ENCODE data around the gene ME1. TPM values are rescaled to one million over a fixed set of nuclear protein-coding genes. Genes with fewer than 3 reads are reported as not detected.
A peak's percentile ranks its signal among the peaks of the same experiment; 100 is the strongest.

The ME1 gene
- total and polyA plus RNA-seq, 9 of the 15 experiments (the other 6 are each of a cell fraction or from before 2014, with no cell fraction given): 3.2 to 10.4 (median 5.5) TPM

DNA sequence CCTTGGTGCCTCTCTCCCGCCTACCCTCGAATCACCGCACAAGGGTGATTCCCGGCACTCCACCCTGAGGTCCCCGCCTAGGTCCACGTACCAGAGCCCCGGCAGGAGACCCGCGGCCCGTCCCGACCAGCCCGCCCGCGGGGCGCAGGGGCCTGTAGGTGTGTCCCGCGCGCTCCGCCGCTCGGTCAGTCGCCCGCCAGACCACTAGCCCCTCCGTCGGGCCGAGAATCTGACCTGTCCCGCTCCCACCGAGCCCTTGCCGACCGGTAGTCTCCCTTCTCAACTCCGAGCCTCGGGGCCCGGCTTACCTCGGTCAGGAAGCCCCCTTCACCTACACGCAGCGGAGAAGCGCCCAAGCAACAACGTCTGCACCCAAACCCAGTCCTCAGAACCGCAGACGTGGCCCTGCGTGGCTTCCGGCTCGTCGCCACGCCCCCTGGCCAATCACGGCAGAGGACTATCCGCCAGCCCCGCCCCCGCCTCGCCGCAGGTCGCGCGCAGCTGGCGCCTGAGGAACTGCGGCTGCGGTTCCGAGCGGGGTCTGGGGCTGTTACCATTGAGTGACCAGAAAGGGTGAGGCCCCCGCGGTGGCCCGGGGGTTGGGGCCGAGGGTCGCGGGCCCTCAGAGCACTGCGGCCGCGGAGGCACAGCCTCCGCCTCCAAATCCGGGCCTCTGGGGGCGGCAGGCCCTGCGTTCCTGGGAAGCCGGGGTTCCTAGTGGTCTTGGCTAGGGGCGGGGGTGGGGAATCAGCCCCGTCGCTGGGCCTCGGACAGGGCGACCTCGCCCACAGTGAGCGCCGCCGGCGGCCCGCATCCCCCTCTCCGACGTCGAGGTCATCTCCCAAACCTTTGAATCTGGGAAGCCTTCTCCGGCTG is 237.7 kb downstream of the ME1 start, which contains the start of the genes PGM3 and RWDD2A (continued):
- TF ChIP-seq PHB2 (IDR thresholded peaks at IDR 0.05; ENCODE audit: low read depth) (no peak), PHF20 (IDR thresholded peaks at IDR 0.05; ENCODE audit: partially characterized antibody) (peak; percentile 77), CXXC5 (CRISPR knock-in tag; IDR thresholded peaks at IDR 0.05) (peak; percentile 78), SIRT6 (IDR thresholded peaks at IDR 0.05; ENCODE audit: low read depth, low read length) (no peak), NCOA1 (IDR thresholded peaks at IDR 0.05; ENCODE audit: low read depth) (peak; percentile 56; the same call in 1 of the 2 replicates), SPI1 (IDR thresholded peaks at IDR 0.05; ENCODE audit: borderline replicate concordance, low read depth, low read length) (peak; percentile 37; the same call in 1 of the 2 replicates), ZBTB7A (IDR thresholded peaks at IDR 0.05; ENCODE audit: borderline replicate concordance, control insufficient read depth, low read depth, low read length) (peak; percentile 84), HDAC1 (IDR thresholded peaks at IDR 0.05) (peak in 1 of 2 experiments; percentile 94; a peak in 2 of 4 replicates), POLR2H (tag; IDR thresholded peaks at IDR 0.05; ENCODE audit: low read depth) (peak; percentile 72), SRF (CRISPR knock-in tag; IDR thresholded peaks at IDR 0.05) (peak in 1 of 2 experiments; percentile 47; a peak in 1 of 4 replicates), RB1 (IDR thresholded peaks at IDR 0.05; ENCODE audit: low read depth) (peak; percentile 43), EP400 (IDR thresholded peaks at IDR 0.05) (peak; percentile 97), ATF6 (CRISPR knock-in tag; IDR thresholded peaks at IDR 0.05) (no peak; the same call in 1 of the 2 replicates), POLR3G (IDR thresholded peaks at IDR 0.05; ENCODE audit: extremely low read depth, insufficient read length, insufficient replicate concordance) (no peak), PHB (CRISPR knock-in tag; IDR thresholded peaks at IDR 0.05) (no peak)
- TF ChIP-seq, protein P1, sequence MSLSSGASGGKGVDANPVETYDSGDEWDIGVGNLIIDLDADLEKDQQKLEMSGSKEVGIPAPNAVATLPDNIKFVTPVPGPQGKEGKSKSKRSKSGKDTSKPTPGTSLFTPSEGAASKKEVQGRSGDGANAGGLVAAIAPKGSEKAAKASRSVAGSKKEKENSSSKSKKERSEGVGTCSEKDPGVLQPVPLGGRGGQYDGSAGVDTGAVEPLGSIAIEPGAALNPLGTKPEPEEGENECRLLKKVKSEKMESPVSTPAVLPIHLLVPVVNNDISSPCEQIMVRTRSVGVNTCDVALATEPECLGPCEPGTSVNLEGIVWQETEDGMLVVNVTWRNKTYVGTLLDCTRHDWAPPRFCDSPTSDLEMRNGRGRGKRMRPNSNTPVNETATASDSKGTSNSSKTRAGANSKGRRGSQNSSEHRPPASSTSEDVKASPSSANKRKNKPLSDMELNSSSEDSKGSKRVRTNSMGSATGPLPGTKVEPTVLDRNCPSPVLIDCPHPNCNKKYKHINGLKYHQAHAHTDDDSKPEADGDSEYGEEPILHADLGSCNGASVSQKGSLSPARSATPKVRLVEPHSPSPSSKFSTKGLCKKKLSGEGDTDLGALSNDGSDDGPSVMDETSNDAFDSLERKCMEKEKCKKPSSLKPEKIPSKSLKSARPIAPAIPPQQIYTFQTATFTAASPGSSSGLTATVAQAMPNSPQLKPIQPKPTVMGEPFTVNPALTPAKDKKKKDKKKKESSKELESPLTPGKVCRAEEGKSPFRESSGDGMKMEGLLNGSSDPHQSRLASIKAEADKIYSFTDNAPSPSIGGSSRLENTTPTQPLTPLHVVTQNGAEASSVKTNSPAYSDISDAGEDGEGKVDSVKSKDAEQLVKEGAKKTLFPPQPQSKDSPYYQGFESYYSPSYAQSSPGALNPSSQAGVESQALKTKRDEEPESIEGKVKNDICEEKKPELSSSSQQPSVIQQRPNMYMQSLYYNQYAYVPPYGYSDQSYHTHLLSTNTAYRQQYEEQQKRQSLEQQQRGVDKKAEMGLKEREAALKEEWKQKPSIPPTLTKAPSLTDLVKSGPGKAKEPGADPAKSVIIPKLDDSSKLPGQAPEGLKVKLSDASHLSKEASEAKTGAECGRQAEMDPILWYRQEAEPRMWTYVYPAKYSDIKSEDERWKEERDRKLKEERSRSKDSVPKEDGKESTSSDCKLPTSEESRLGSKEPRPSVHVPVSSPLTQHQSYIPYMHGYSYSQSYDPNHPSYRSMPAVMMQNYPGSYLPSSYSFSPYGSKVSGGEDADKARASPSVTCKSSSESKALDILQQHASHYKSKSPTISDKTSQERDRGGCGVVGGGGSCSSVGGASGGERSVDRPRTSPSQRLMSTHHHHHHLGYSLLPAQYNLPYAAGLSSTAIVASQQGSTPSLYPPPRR (CRISPR knock-in tag; IDR thresholded peaks at IDR 0.05; ENCODE audit: borderline replicate concordance): peak; percentile 63; the same call in 1 of the 2 replicates
- TF ChIP-seq, protein P2, sequence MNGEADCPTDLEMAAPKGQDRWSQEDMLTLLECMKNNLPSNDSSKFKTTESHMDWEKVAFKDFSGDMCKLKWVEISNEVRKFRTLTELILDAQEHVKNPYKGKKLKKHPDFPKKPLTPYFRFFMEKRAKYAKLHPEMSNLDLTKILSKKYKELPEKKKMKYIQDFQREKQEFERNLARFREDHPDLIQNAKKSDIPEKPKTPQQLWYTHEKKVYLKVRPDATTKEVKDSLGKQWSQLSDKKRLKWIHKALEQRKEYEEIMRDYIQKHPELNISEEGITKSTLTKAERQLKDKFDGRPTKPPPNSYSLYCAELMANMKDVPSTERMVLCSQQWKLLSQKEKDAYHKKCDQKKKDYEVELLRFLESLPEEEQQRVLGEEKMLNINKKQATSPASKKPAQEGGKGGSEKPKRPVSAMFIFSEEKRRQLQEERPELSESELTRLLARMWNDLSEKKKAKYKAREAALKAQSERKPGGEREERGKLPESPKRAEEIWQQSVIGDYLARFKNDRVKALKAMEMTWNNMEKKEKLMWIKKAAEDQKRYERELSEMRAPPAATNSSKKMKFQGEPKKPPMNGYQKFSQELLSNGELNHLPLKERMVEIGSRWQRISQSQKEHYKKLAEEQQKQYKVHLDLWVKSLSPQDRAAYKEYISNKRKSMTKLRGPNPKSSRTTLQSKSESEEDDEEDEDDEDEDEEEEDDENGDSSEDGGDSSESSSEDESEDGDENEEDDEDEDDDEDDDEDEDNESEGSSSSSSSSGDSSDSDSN (IDR thresholded peaks at IDR 0.05; ENCODE audit: borderline replicate concordance in 1 of 2, low read depth in 2 of 2, low read length in 2 of 2): peak in 1 of 2 experiments; percentile 66; a peak in 1 of 4 replicates

Measured in K562 (cell line).